WERI-Rb-1 (cell line): Measurements from ENCODE around the gene LMX1B.

ENCODE experiments used
- DNase-seq: peaks from one replicate; pipeline ENCODE4 v3.0.0-alpha.2; 2020
- H3K27ac ChIP-seq: fragments of 250-450 bp; sonication (Bioruptor Pico); 2 replicates; pipeline ENCODE4 v1.5.1; 2020; ENCODE audit warnings: mild to moderate bottlenecking, moderate library complexity
- H3K27me3 ChIP-seq: fragments of 250-450 bp; sonication (Bioruptor Pico); 2 replicates; pipeline ENCODE4 v1.5.1; 2021; ENCODE audit warnings: mild to moderate bottlenecking, low read depth, moderate library complexity; ENCODE audit not compliant: insufficient read depth, severe bottlenecking
- H3K36me3 ChIP-seq: fragments of 250-450 bp; sonication (Bioruptor Pico); 2 replicates; pipeline ENCODE4 v1.5.1; 2020; ENCODE audit warnings: mild to moderate bottlenecking, moderate library complexity
- H3K4me3 ChIP-seq: 2 replicates; pipeline ENCODE4 v1.5.1; 2011; ENCODE audit warnings: low read depth, mild to moderate bottlenecking, control low read depth, low read length
- H3K9me3 ChIP-seq: fragments of 250-450 bp; sonication (Bioruptor Pico); 2 replicates; pipeline ENCODE4 v1.5.1; 2021; ENCODE audit warnings: mild to moderate bottlenecking, moderate library complexity; ENCODE audit not compliant: severe bottlenecking
- TF ChIP-seq, protein P1 (sequence below): IDR thresholded peaks from 2 replicates; pipeline ENCODE4 v1.5.1; 2011; ENCODE audit warnings: low read depth, mild to moderate bottlenecking, control low read depth, inconsistent platforms, low read length

Gene LMX1B

GRCh38 chr9:126587187-126588185, 26.2 kb upstream of the LMX1B start:
- peak overlapping the region; percentile 41 for H3K27ac ChIP-seq
- no peaks in the 10 kb centered on the region for H3K27me3 ChIP-seq
- H3K9me3 ChIP-seq = peaks cover 2% of the 10 kb centered on the region
- no peak overlapping the region for H3K4me3 ChIP-seq
- peak; percentile 88 for DNase-seq
- TF ChIP-seq, protein P1, sequence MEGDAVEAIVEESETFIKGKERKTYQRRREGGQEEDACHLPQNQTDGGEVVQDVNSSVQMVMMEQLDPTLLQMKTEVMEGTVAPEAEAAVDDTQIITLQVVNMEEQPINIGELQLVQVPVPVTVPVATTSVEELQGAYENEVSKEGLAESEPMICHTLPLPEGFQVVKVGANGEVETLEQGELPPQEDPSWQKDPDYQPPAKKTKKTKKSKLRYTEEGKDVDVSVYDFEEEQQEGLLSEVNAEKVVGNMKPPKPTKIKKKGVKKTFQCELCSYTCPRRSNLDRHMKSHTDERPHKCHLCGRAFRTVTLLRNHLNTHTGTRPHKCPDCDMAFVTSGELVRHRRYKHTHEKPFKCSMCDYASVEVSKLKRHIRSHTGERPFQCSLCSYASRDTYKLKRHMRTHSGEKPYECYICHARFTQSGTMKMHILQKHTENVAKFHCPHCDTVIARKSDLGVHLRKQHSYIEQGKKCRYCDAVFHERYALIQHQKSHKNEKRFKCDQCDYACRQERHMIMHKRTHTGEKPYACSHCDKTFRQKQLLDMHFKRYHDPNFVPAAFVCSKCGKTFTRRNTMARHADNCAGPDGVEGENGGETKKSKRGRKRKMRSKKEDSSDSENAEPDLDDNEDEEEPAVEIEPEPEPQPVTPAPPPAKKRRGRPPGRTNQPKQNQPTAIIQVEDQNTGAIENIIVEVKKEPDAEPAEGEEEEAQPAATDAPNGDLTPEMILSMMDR = no peak
- no peaks in the 10 kb centered on the region for H3K36me3 ChIP-seq

- TF ChIP-seq, protein P1 = peak; percentile 13; the same call in 1 of the 2 replicates
These were observed 25.1 kb upstream of the LMX1B start for GRCh38 chr9:126588491-126589168.

GRCh38 chr9:126589349-126589748, 24.4 kb upstream of the LMX1B start:
- Histone ChIP-seq H3K4me3 (no peak overlapping the region), H3K27me3 (no peaks in the 10 kb centered on the region), H3K27ac (no peak overlapping the region), H3K9me3 (peaks cover 2% of the 10 kb centered on the region), H3K36me3 (no peaks in the 10 kb centered on the region)
- no peak for DNase-seq
- TF ChIP-seq, protein P1 = no peak

More at GRCh38 chr9:126588491-126589168, 25.1 kb upstream of the LMX1B start:
- H3K4me3 ChIP-seq = no peak overlapping the region
- peak; percentile 26 for DNase-seq
- no peaks in the 10 kb centered on the region for H3K36me3 ChIP-seq
- peaks cover 2% of the 10 kb centered on the region for H3K9me3 ChIP-seq
- peak overlapping the region; percentile 45 for H3K27ac ChIP-seq
- H3K27me3 ChIP-seq = no peaks in the 10 kb centered on the region

- TF ChIP-seq, protein P1 = no peak
- no peak for DNase-seq
- H3K36me3 ChIP-seq = no peaks in the 10 kb centered on the region
- no peak overlapping the region for H3K4me3 ChIP-seq
- no peaks in the 10 kb centered on the region for H3K27me3 ChIP-seq
- no peak overlapping the region for H3K27ac ChIP-seq
- H3K9me3 ChIP-seq = peaks cover 3% of the 10 kb centered on the region
These were observed 22.6 kb upstream of the LMX1B start for GRCh38 chr9:126591083-126591482.

DNA sequence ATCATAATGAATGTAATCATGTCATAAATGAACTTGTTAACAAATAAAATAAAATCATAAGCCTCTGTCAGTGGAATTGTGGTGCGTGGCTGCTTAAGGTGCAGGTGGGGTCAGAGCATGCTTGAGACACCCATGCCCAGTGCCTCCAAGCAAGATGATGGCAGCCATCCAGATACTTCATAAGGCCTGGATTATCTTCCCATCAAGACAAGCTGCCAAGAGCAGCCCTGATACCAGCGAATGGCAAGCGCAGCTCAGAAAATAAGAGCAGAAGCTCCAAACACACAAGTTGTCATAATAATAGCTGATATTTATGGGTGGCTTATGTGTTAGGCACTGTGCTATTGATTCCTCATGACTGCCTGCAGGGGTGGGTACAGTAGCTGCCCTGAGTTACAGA, 21.8 kb upstream of the LMX1B start:
- DNase-seq = no peak
- Histone ChIP-seq H3K27me3 (no peaks in the 10 kb centered on the region), H3K4me3 (no peak overlapping the region), H3K27ac (no peak overlapping the region), H3K36me3 (no peaks in the 10 kb centered on the region), H3K9me3 (peaks cover 3% of the 10 kb centered on the region)
- TF ChIP-seq, protein P1 = no peak
